Breast epithelium (tissue), 3 donors: ENCODE measurements around the gene DUS2.

Experiments used
- POLR2AphosphoS5 ChIP-seq, 3 donors: sonication (generic); formaldehyde crosslinking; IDR thresholded peaks; one replicate each; pipeline ENCODE4 v1.6.1; 2017; ENCODE audit warnings: antibody characterized with exemption in 3 of 3
- TF ChIP-seq, protein P1 (sequence below), 3 donors: fragments of 450-650 bp; IDR thresholded peaks; one replicate each; pipeline ENCODE4 v1.5.1; 2016 to 2017; ENCODE audit warnings: antibody characterized with exemption in 3 of 3, mild to moderate bottlenecking in 3 of 3, moderate library complexity in 3 of 3

- no peak for TF ChIP-seq POLR2AphosphoS5 (IDR thresholded peaks at IDR 0.05)
- TF ChIP-seq, protein P1, sequence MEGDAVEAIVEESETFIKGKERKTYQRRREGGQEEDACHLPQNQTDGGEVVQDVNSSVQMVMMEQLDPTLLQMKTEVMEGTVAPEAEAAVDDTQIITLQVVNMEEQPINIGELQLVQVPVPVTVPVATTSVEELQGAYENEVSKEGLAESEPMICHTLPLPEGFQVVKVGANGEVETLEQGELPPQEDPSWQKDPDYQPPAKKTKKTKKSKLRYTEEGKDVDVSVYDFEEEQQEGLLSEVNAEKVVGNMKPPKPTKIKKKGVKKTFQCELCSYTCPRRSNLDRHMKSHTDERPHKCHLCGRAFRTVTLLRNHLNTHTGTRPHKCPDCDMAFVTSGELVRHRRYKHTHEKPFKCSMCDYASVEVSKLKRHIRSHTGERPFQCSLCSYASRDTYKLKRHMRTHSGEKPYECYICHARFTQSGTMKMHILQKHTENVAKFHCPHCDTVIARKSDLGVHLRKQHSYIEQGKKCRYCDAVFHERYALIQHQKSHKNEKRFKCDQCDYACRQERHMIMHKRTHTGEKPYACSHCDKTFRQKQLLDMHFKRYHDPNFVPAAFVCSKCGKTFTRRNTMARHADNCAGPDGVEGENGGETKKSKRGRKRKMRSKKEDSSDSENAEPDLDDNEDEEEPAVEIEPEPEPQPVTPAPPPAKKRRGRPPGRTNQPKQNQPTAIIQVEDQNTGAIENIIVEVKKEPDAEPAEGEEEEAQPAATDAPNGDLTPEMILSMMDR (IDR thresholded peaks at IDR 0.05) = no peak
Measured at GRCh38 chr16:68070806-68071517, 47.9 kb downstream of the DUS2 start.
